Measurements from ENCODE around the gene BLVRB. TPM values are rescaled to one million over a fixed set of nuclear protein-coding genes. Genes with fewer than 3 reads are reported as not detected.

Gene BLVRB
- total and polyA plus RNA-seq, 9 of the 15 experiments (the other 6 are each of a cell fraction or from before 2014, with no cell fraction given), result 81.1 to 749 (median 331) TPM

- TF ChIP-seq TAF7 (tag; IDR thresholded peaks at IDR 0.05), result peak; percentile 82
- TF ChIP-seq SUPT5H (IDR thresholded peaks at IDR 0.05), result peak; percentile 74
- TF ChIP-seq POLR2H (tag; IDR thresholded peaks at IDR 0.05; ENCODE audit: low read depth), result peak; percentile 86
- TF ChIP-seq MYNN (IDR thresholded peaks at IDR 0.05), result peak; percentile 64; the same call in 1 of the 2 replicates
- no peak for TF ChIP-seq MYNN (CRISPR knock-in tag; IDR thresholded peaks at IDR 0.05)
- peak; percentile 97 for TF ChIP-seq NFRKB (IDR thresholded peaks at IDR 0.05; ENCODE audit: low read depth)
- TF ChIP-seq PRDM10 (IDR thresholded peaks at IDR 0.05; ENCODE audit: partially characterized antibody), result peak; percentile 33
- TF ChIP-seq GTF2E2 (tag; IDR thresholded peaks at IDR 0.05), result peak; percentile 75; the same call in 1 of the 2 replicates
- 0 out of 2 replicates have a peak, but pooled peaks have one; percentile 63 for TF ChIP-seq PYGO2 (tag; IDR thresholded peaks at IDR 0.05)
- 0 out of 2 replicates have a peak, but pooled peaks have one; percentile 51 for TF ChIP-seq KLF1 (tag; IDR thresholded peaks at IDR 0.05)
- TF ChIP-seq PHF8 (IDR thresholded peaks at IDR 0.05; ENCODE audit: borderline replicate concordance, low read length), result peak; percentile 57; the same call in 1 of the 2 replicates
- peak; percentile 55 for TF ChIP-seq EGR1 (conservative IDR thresholded peaks at IDR 0.05)
- no peak for TF ChIP-seq SAP30 (IDR thresholded peaks at IDR 0.05; ENCODE audit: borderline replicate concordance, insufficient read depth, low read depth, low read length, poor library complexity, severe bottlenecking)
- TF ChIP-seq CAMTA2 (CRISPR knock-in tag; conservative IDR thresholded peaks at IDR 0.05), result no peak
- TF ChIP-seq CEBPG (CRISPR knock-in tag; IDR thresholded peaks at IDR 0.05), result no peak
- TF ChIP-seq CEBPG (tag; conservative IDR thresholded peaks at IDR 0.05 in 1 of 2, IDR thresholded peaks at IDR 0.05 in 1 of 2), result no peak
- TF ChIP-seq GTF2F1 (IDR thresholded peaks at IDR 0.05; ENCODE audit: low read depth, low read length), result peak; percentile 22; the same call in 1 of the 2 replicates
- no peak for TF ChIP-seq ARID2 (IDR thresholded peaks at IDR 0.05)
- TF ChIP-seq YY1 (IDR thresholded peaks at IDR 0.05; ENCODE audit: borderline replicate concordance in 1 of 3, control insufficient read depth in 1 of 3, extremely low read depth in 1 of 3, insufficient read depth in 3 of 3, insufficient read length in 1 of 3, insufficient replicate concordance in 2 of 3, low read depth in 1 of 3, low read length in 2 of 3), result peak in 2 of 3 experiments; percentile 66 to 89
- TF ChIP-seq MAZ (CRISPR knock-in tag; conservative IDR thresholded peaks at IDR 0.05 in 1 of 2, IDR thresholded peaks at IDR 0.05 in 1 of 2), result peak; percentile 86 to 95; a peak in 3 of 4 replicates
- no peak for TF ChIP-seq KDM4B (IDR thresholded peaks at IDR 0.05; ENCODE audit: borderline replicate concordance in 2 of 2, low read depth in 1 of 2)
- peak; percentile 85; the same call in 1 of the 2 replicates for TF ChIP-seq BRD4 (IDR thresholded peaks at IDR 0.05)
- 0 out of 4 replicates have a peak, but pooled peaks of 1 of the 2 experiments have one; percentile 31 for TF ChIP-seq ARNT (IDR thresholded peaks at IDR 0.05)
Observed at GRCh38 chr19:40433391-40434216, 31.9 kb downstream of the BLVRB start (continued).

All from K562 (cell line).